Measurements from ENCODE around the gene DECR2. TPM values are rescaled to one million over a fixed set of nuclear protein-coding genes. Genes with fewer than 3 reads are reported as not detected.

The DECR2 gene
- total and polyA plus RNA-seq, 2 of the 13 experiments (the other 11 are each of a cell fraction or from before 2014, with no cell fraction given) = 36.3 to 44.6 TPM

DNA sequence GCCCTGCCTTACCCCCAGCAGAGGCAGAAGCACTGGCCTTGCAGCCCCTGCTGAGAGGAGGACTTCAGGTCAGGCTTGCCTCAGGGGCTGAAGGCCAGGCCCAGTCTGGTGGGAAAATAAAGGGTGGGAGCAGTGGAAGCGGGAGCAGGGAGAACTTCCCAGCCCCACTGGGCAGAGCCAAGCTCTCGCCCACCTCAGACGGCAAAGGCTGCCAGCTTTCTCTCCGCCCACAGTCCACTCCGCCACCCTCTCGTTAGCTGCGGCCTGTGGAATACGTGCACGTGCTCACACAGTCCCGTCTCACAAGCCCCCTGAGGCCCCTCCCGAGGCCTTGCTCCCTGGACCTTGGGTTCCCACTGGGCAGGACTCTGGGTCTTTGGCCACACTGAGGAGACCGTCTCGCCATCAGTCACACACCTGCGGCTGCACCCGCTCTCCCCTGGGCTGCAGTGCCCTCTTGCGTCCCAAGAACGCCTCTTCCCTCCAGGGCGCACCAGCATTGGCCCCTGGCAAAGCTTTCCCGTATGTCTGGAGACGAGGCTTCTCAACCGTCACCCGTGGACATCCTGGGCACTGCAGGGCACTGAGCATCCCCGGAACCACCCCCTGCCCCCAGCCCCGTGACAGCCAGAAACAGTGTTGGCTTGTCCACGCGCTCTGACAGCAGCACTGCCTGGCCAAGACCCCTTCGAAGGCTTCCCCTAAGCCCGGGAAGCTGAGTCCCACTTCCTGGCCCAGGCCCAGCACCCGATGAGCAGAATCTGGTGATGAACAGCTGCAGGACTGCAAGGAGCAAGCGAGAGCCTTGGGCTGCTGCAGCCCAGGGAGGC lies 39.6 kb upstream of the DECR2 start (continued):
- no peak for TF ChIP-seq ZBTB2 (CRISPR knock-in tag; IDR thresholded peaks at IDR 0.05; ENCODE audit: low read depth)
- 0 out of 2 replicates have a peak, but pooled peaks have one; percentile 85 for TF ChIP-seq ZNF879 (CRISPR knock-in tag; IDR thresholded peaks at IDR 0.05)
- TF ChIP-seq, protein P1, sequence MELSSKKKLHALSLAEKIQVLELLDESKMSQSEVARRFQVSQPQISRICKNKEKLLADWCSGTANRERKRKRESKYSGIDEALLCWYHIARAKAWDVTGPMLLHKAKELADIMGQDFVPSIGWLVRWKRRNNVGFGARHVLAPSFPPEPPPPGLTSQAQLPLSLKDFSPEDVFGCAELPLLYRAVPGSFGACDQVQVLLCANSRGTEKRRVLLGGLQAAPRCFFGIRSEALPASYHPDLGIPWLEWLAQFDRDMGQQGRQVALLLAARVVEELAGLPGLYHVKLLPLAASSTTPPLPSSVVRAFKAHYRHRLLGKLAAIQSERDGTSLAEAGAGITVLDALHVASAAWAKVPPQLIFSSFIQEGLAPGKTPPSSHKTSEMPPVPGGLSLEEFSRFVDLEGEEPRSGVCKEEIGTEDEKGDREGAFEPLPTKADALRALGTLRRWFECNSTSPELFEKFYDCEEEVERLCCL (CRISPR knock-in tag; IDR thresholded peaks at IDR 0.05; ENCODE audit: borderline replicate concordance) = no peak
- no peak for TF ChIP-seq SUZ12 (IDR thresholded peaks at IDR 0.05; ENCODE audit: low read depth, low read length)
- no peak for TF ChIP-seq DDIT3 (CRISPR knock-in tag; IDR thresholded peaks at IDR 0.05)
- no peak for TF ChIP-seq HMGXB3 (CRISPR knock-in tag; IDR thresholded peaks at IDR 0.05; ENCODE audit: borderline replicate concordance)
- peak; percentile 94 for TF ChIP-seq HDAC1 (CRISPR knock-in tag; IDR thresholded peaks at IDR 0.05)
- TF ChIP-seq SNAPC2 (CRISPR knock-in tag; IDR thresholded peaks at IDR 0.05) = peak; percentile 91
- no peak; the same call in 1 of the 2 replicates for TF ChIP-seq RBFOX2 (IDR thresholded peaks at IDR 0.05; ENCODE audit: low read depth, low read length)
- 0 out of 2 replicates have a peak, but pooled peaks have one; percentile 65 for TF ChIP-seq ZSCAN29 (CRISPR knock-in tag; conservative IDR thresholded peaks at IDR 0.05)
- TF ChIP-seq ZBTB14 (CRISPR knock-in tag; IDR thresholded peaks at IDR 0.05) = no peak
- TF ChIP-seq ZNF563 (CRISPR knock-in tag; IDR thresholded peaks at IDR 0.05) = peak; percentile 80; the same call in 1 of the 2 replicates
- no peak for TF ChIP-seq ZNF674 (CRISPR knock-in tag; IDR thresholded peaks at IDR 0.05; ENCODE audit: low read depth)
- TF ChIP-seq RXRB (CRISPR knock-in tag; IDR thresholded peaks at IDR 0.05; ENCODE audit: borderline replicate concordance) = peak; percentile 80
- TF ChIP-seq REPIN1 (CRISPR knock-in tag; IDR thresholded peaks at IDR 0.05; ENCODE audit: borderline replicate concordance, low read depth) = peak; percentile 77; the same call in 1 of the 2 replicates
- TF ChIP-seq, protein P2, sequence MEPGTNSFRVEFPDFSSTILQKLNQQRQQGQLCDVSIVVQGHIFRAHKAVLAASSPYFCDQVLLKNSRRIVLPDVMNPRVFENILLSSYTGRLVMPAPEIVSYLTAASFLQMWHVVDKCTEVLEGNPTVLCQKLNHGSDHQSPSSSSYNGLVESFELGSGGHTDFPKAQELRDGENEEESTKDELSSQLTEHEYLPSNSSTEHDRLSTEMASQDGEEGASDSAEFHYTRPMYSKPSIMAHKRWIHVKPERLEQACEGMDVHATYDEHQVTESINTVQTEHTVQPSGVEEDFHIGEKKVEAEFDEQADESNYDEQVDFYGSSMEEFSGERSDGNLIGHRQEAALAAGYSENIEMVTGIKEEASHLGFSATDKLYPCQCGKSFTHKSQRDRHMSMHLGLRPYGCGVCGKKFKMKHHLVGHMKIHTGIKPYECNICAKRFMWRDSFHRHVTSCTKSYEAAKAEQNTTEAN (CRISPR knock-in tag; conservative IDR thresholded peaks at IDR 0.05) = no peak
- no peak for TF ChIP-seq ZSCAN20 (CRISPR knock-in tag; IDR thresholded peaks at IDR 0.05; ENCODE audit: borderline replicate concordance)
- TF ChIP-seq ZFP36 (IDR thresholded peaks at IDR 0.05; ENCODE audit: borderline replicate concordance, low read depth, low read length, partially characterized antibody) = no peak

Measured in HepG2 (cell line).